Heart right ventricle (tissue), 16 donors: Measurements from ENCODE around the gene NSMCE3. TPM values are rescaled to one million over a fixed set of nuclear protein-coding genes. Genes with fewer than 3 reads are reported as not detected.
"Not testable (repeated sequence)": the region's sequence is repeated elsewhere in the genome, so short reads cannot be mapped to it uniquely, and the experiment has no call there.

Source experiments
- ATAC-seq, 8 donors: fragments of 200-7000 bp; cut with Tn5 transposase; one replicate each; pipeline ENCODE4 v1.9.1; 2020; ENCODE audit warnings: mild to moderate bottlenecking in 8 of 8, moderate library complexity in 8 of 8, moderate number of reproducible peaks in 1 of 8
- DNase-seq, 2 donors: peaks; one replicate each; pipeline ENCODE4 v3.0.0-alpha.2; 2020
- H3K27ac ChIP-seq, 10 donors: fragments of 200-600 bp; sonication (generic) in 2 of 10; one replicate each; pipeline versions ENCODE4 v1.5.0 to v1.8.0; 2020 to 2022; ENCODE audit warnings: mild to moderate bottlenecking in 3 of 10
- H3K27me3 ChIP-seq, 7 donors: fragments of 200-600 bp; one replicate each; pipeline ENCODE4 v1.8.0; 2021 to 2022; ENCODE audit warnings: mild to moderate bottlenecking in 2 of 7
- H3K36me3 ChIP-seq, 9 donors: fragments of 200-600 bp; sonication (generic) in 1 of 9; one replicate each; pipeline versions ENCODE4 v1.5.0 to v1.8.0; 2020 to 2022; ENCODE audit warnings: mild to moderate bottlenecking in 2 of 9
- H3K4me1 ChIP-seq, 9 donors: fragments of 200-600 bp; sonication (generic) in 1 of 9; one replicate each; pipeline versions ENCODE4 v1.5.0 to v1.8.0; 2020 to 2022; ENCODE audit warnings: mild to moderate bottlenecking in 4 of 9
- H3K4me3 ChIP-seq, 10 donors: fragments of 200-600 bp; sonication (generic) in 2 of 10; one replicate each; pipeline versions ENCODE4 v1.5.0 to v1.8.0; 2020 to 2022; ENCODE audit warnings: mild to moderate bottlenecking in 7 of 10, moderate library complexity in 2 of 10
- H3K9me3 ChIP-seq, 11 donors: fragments of 200-600 bp in 10 of 11; sonication (generic) in 2 of 11; one replicate each; pipeline versions ENCODE4 v1.5.0 to v1.8.0; 2013 to 2022; ENCODE audit warnings: mild to moderate bottlenecking in 2 of 11, control low read depth in 1 of 11, moderate library complexity in 1 of 11
- CTCF ChIP-seq, 9 donors: fragments of 200-600 bp; sonication (generic) in 2 of 9; IDR thresholded peaks; one replicate each; pipeline versions ENCODE4 v1.5.0 to v1.8.0; 2021 to 2022; ENCODE audit warnings: antibody characterized with exemption in 9 of 9, mild to moderate bottlenecking in 5 of 9, moderate library complexity in 1 of 9
- WGBS, 2 donors: extraction: QIAGEN DNeasy Blood & Tissue Kit; methylation state at CpG; one replicate each; pipeline ENCODE4 v1.1.7; 2013; ENCODE audit warnings: inconsistent platforms in 1 of 2; 5-methylcytosine and 5-hydroxymethylcytosine counted together
- intact Hi-C, 10 donors: fragments of 100-400 bp; cut with DNase I; formaldehyde crosslinking; loops; one replicate each; pipeline versions ENCODE4 v1.11.1 to v1.14.2; 2022
- polyA plus RNA-seq, 2 donors: library from polyadenylated mRNA; stranded (reverse); fragments of 200-250 nt; gene quantifications; one replicate each; pipeline ENCODE4 v1.2.3, GENCODE V29; 2013
- total RNA-seq, 10 donors: library from RNA; stranded (reverse); fragmentation: NEBNext Ultra II Directional in 3 of 10; extraction: Animal tissue kit (Norgen Biotek cat#: 25700) in 3 of 10; gene quantifications; one replicate each; pipeline versions ENCODE4 v1.2.1 to v1.2.4, GENCODE V29; 2021 to 2023
- donor health status: Arrhythmogenic right ventricular cardiomyopathy.
- donor health status: ischemic (EF 13 %, LVEDD 7.1; RV severe dilation, severe dysfunction).
- donor health status: healthy with polysubstance abuse.
- donor health status: DM: no; HTN: yes; CAD: no.
- donor health status: DM: no; HTN: no; CAD: no.
- donor health status: ischemic (EF 25% LVEDD 6.9; RV normal size, moderate dysfunction).
- donor health status: ischemic (EF 25% LVEDD 5.7; RV mildly dilated, moderate dysfunction).
- donor health status: healthy.
- donor health status: DM: yes; HTN: yes; CAD: no.
- donor health status: Ischemic cardiomyopathy.
- donor health status: ischemic (EF 35%, LVEDD 5.7; RV mildly dilated, moderate dysfunction).
- donor health status: nonischemic (EF 11% LVEDD 7.7; RV severe dilation, severe dysfunction).
- donor health status: DM: yes; HTN: yes; CAD: no.
- donor health status: PGD.
- donor health status: ischemic (EF 29% LVEDD 5.4; RV normal size, mild dysfunction).
- donor health status: nonischemic (EF 23%, LVEDD 6.1; RV moderate dilation, normal function).

The NSMCE3 gene
- total and polyA plus RNA-seq, 12 donors = 5.0 to 9.2 (median 6.4) TPM

GRCh38 chr15:29226436-29227208 is 43.0 kb downstream of the NSMCE3 start:
- Histone ChIP-seq H3K27ac (no peak overlapping the region), H3K4me3 (no peak overlapping the region), H3K27me3 (peaks cover 0 to 49% (median 20%) of the 10 kb centered on the region in 7 donors), H3K4me1 (no peaks in the 10 kb centered on the region), H3K9me3 (no peaks in the 10 kb centered on the region), H3K36me3 (no peaks in the 10 kb centered on the region)
- intact Hi-C loops = no loop called here
- TF ChIP-seq CTCF (IDR thresholded peaks at IDR 0.05) = no peak
- no peak for ATAC-seq
- no peak for DNase-seq
- 42 to 43% methylated on average over 9 of the region's 9 CpGs for WGBS, 2 donors

- H3K4me3 ChIP-seq = no peak overlapping the region
- no peaks in the 10 kb centered on the region for H3K9me3 ChIP-seq
- H3K4me1 ChIP-seq = no peaks in the 10 kb centered on the region
- no peak for ATAC-seq
- 54 to 61% methylated on average over 22 of the region's 22 CpGs for WGBS, 2 donors
- DNase-seq = no peak
- no peaks in the 10 kb centered on the region for H3K36me3 ChIP-seq
- no peak for TF ChIP-seq CTCF (IDR thresholded peaks at IDR 0.05)
- no peak overlapping the region for H3K27ac ChIP-seq
- intact Hi-C loops = no loop called here
- H3K27me3 ChIP-seq = peaks cover 0 to 49% (median 20%) of the 10 kb centered on the region in 7 donors
Measured at GRCh38 chr15:29225534-29226234, 43.9 kb downstream of the NSMCE3 start.

- H3K36me3 ChIP-seq, H3K4me1 ChIP-seq, DNase-seq, H3K9me3 ChIP-seq, H3K27ac ChIP-seq, ATAC-seq, H3K4me3 ChIP-seq, intact Hi-C loops: not testable (repeated sequence)
- 94 to 98% methylated on average over 15 of the region's 15 CpGs for WGBS, 2 donors
- peaks cover 0 to 47% (median 20%) of the 10 kb centered on the region in 7 donors for H3K27me3 ChIP-seq
Measured at GRCh38 chr15:29224987-29225363, 44.6 kb downstream of the NSMCE3 start.

GRCh38 chr15:29224235-29224986 is 45.2 kb downstream of the NSMCE3 start:
- ATAC-seq, H3K9me3 ChIP-seq: not testable (repeated sequence)

GRCh38 chr15:29223640-29224039 is 46.0 kb downstream of the NSMCE3 start:
- H3K27me3 ChIP-seq = peaks cover 0 to 39% (median 20%) of the 10 kb centered on the region in 7 donors
- ATAC-seq (no peak), DNase-seq (no peak)
- H3K9me3 ChIP-seq = no peaks in the 10 kb centered on the region
- H3K4me1 ChIP-seq = no peaks in the 10 kb centered on the region
- H3K36me3 ChIP-seq = no peaks in the 10 kb centered on the region
- H3K27ac ChIP-seq = no peak overlapping the region
- 61 to 69% methylated on average over 11 of the region's 11 CpGs for WGBS, 2 donors
- intact Hi-C loops = no loop called here
- H3K4me3 ChIP-seq = no peak overlapping the region
- no peak for TF ChIP-seq CTCF (IDR thresholded peaks at IDR 0.05)

More at GRCh38 chr15:29224235-29224986, 45.2 kb downstream of the NSMCE3 start:
- H3K27ac ChIP-seq, H3K4me3 ChIP-seq, intact Hi-C loops, H3K36me3 ChIP-seq, H3K4me1 ChIP-seq, DNase-seq: not testable (repeated sequence)
- H3K27me3 ChIP-seq = peaks cover 0 to 42% (median 20%) of the 10 kb centered on the region in 7 donors
- WGBS, 2 donors = 96% methylated on average over 19 of the region's 19 CpGs
